GM12878 (cell line): ENCODE results near the gene IFRD2. TPM values are rescaled to one million over a fixed set of nuclear protein-coding genes. Genes with fewer than 3 reads are reported as not detected.

Experiments used
- BACH1 ChIP-seq: fragments of 450-650 bp; IDR thresholded peaks from 2 replicates; pipeline ENCODE4 v1.6.1; 2017; ENCODE audit warnings: mild to moderate bottlenecking, borderline replicate concordance
- BHLHE40 ChIP-seq, 2 experiments: fragments of 450-650 bp in 1 of 2; IDR thresholded peaks; 2 replicates each; pipeline ENCODE4 v1.6.1; 2011 to 2017; ENCODE audit warnings: low read depth in 2 of 2, borderline replicate concordance in 1 of 2, improper control_type of control experiment in 1 of 2, low read length in 1 of 2, mild to moderate bottlenecking in 1 of 2
- BRCA1 ChIP-seq: IDR thresholded peaks from 2 replicates; pipeline ENCODE4 v1.6.1; 2011; ENCODE audit warnings: low read depth, low read length, improper control_type of control experiment
- CBX3 ChIP-seq: fragments of 200-600 bp; sonication (generic); IDR thresholded peaks from 2 replicates; pipeline ENCODE4 v1.6.1; 2016; ENCODE audit warnings: low read depth, borderline replicate concordance
- HDGF ChIP-seq: fragments of 450-650 bp; IDR thresholded peaks from 2 replicates; pipeline ENCODE4 v1.6.1; 2016; ENCODE audit warnings: antibody characterized with exemption
- IKZF1 ChIP-seq: fragments of 450-650 bp; conservative IDR thresholded peaks from 2 replicates; pipeline ENCODE4 v1.6.1; 2017; ENCODE audit warnings: antibody characterized with exemption, mild to moderate bottlenecking
- KAT2A ChIP-seq: conservative IDR thresholded peaks from 2 replicates; pipeline ENCODE4 v1.6.1; 2011; ENCODE audit warnings: low read depth, low read length; ENCODE audit not compliant: control insufficient read depth
- MTA3 ChIP-seq: IDR thresholded peaks from 2 replicates; pipeline ENCODE4 v1.6.1; 2012; ENCODE audit warnings: low read length, inconsistent platforms, borderline replicate concordance
- POLR2AphosphoS2 ChIP-seq: IDR thresholded peaks from 2 replicates; pipeline ENCODE4 v1.6.1; 2011; ENCODE audit warnings: low read depth, mild to moderate bottlenecking, low read length, improper control_type of control experiment, moderate library complexity
- POU2F2 ChIP-seq: IDR thresholded peaks from 3 replicates; pipeline ENCODE4 v1.6.1; 2011; ENCODE audit warnings: low read depth, mild to moderate bottlenecking, low read length, borderline replicate concordance
- RAD21 ChIP-seq: IDR thresholded peaks from 2 replicates; pipeline ENCODE4 v1.6.1; 2011; ENCODE audit warnings: mild to moderate bottlenecking, low read depth, low read length, moderate library complexity; ENCODE audit not compliant: insufficient read depth
- SPI1 ChIP-seq: IDR thresholded peaks from 2 replicates; pipeline ENCODE4 v1.6.1; 2011; ENCODE audit warnings: low read depth, mild to moderate bottlenecking, low read length, moderate library complexity, borderline replicate concordance; ENCODE audit not compliant: insufficient read depth
- SUZ12 ChIP-seq: fragments of 200-600 bp; sonication (generic); IDR thresholded peaks from one replicate; pipeline ENCODE4 v1.6.1; 2018; ENCODE audit warnings: antibody characterized with exemption, mild to moderate bottlenecking; ENCODE audit not compliant: unreplicated experiment
- TCF12 ChIP-seq: IDR thresholded peaks from 2 replicates; pipeline ENCODE4 v1.6.1; 2011; ENCODE audit warnings: low read depth, mild to moderate bottlenecking, low read length
- YBX1 ChIP-seq: fragments of 450-650 bp; IDR thresholded peaks from 2 replicates; pipeline ENCODE4 v1.6.1; 2016; ENCODE audit warnings: antibody characterized with exemption
- ZBTB40 ChIP-seq: fragments of 450-650 bp; IDR thresholded peaks from 2 replicates; pipeline ENCODE4 v1.6.1; 2016; ENCODE audit warnings: mild to moderate bottlenecking, moderate library complexity, borderline replicate concordance
- ZSCAN29 ChIP-seq: fragments of 450-650 bp; IDR thresholded peaks from 2 replicates; pipeline ENCODE4 v1.6.1; 2017; ENCODE audit warnings: mild to moderate bottlenecking, moderate library complexity
- polyA plus RNA-seq, 11 experiments: library from polyadenylated mRNA; depleted of rRNA in 4 of 11; unstranded in 6 of 11; stranded (reverse) in 5 of 11; fragments of >200 nt; fragmentation: Nextera tagmentation in 4 of 11; fragmentation: Illumina TruSeq in 1 of 11; extraction: Ambion mirVana in 4 of 11; extraction: Trizol in 1 of 11; gene quantifications; 1 replicate in 1 of 11; 2 replicates in 10 of 11; pipeline versions ENCODE4 v1.2.1 to v1.2.3, GENCODE V29; 2011 to 2016; ENCODE audit warnings: inconsistent platforms in 2 of 11, missing spikeins in 2 of 11, low read depth in 1 of 11
- total RNA-seq, 4 experiments: library from RNA; depleted of rRNA in 3 of 4; stranded (reverse); fragments of >200 nt in 3 of 4; fragmentation: Illumina TruSeq in 1 of 4; extraction: Trizol in 1 of 4; gene quantifications; 2 replicates each; pipeline versions ENCODE4 v1.2.1 to v1.2.3, GENCODE V29; 2013 to 2021
- TF ChIP-seq, protein P1 (sequence below): fragments of 450-650 bp; IDR thresholded peaks from 2 replicates; pipeline ENCODE4 v1.6.1; 2014; ENCODE audit warnings: mild to moderate bottlenecking
- TF ChIP-seq, protein P2 (sequence below): IDR thresholded peaks from 2 replicates; pipeline ENCODE4 v1.6.1; 2012; ENCODE audit warnings: low read length, inconsistent platforms
- TF ChIP-seq, protein P3 (sequence below): fragments of 150-350 bp; IDR thresholded peaks from 2 replicates; pipeline ENCODE4 v1.6.1; 2016; ENCODE audit warnings: low read depth, low read length

IFRD2 gene
- total and polyA plus RNA-seq, 10 of the 15 experiments (the other 5 are each of a cell fraction or from before 2014, with no cell fraction given), result 19.1 to 153 (median 80.3) TPM

DNA sequence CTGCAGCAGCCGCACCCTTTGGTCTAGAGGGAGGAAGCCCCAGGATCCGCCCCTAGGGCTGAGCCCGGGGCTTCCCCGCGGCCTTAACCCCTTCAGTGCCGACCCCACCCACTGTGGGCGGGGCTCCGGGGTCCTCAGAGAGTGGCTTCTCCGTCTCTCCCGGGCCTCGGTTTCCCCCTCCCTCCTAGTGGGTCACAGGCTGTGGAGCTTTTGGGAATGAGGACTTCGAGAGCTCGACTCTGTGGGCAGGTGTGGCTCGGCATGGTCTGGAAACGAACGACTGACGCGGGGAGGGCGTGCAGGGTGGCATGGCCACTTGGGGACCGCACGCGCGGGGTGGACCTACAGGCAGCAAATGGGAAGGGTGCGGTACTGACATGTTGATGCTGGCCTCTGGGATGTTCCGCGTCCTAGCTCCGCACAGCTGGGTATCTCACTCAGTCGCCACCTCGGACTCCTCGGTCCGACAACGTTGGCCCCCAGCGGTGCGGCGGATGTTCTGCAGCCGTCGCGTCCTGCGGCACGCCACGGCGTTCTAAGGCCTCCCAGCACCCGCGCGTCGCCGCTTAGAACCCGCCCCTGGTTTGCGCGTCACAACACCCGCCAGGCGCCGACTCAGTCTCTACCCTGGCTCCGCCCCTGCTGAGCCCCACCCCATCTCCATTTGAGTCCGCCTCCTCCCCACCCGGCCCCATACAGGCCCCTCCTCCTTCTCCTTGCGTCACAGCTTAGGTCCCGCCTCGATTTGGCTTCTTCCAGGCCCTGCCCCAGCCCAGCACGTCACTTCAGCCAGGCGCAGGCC, 6.8 kb upstream of the IFRD2 start, which contains the start of the genes HYAL3 and NAA80 (continued):
- TF ChIP-seq ZBTB40 (no peak; the same call in 1 of the 2 replicates), SPI1 (peak; percentile 43; the same call in 1 of the 2 replicates), CBX3 (no peak), MTA3 (no peak), HDGF (peak; percentile 100), BRCA1 (no peak), RAD21 (no peak), TCF12 (peak; percentile 2; the same call in 1 of the 2 replicates), POLR2AphosphoS2 (peak; percentile 81; the same call in 1 of the 2 replicates), SUZ12 (no peak), KAT2A (no peak), BHLHE40 (IDR thresholded peaks at IDR 0.05; ENCODE audit: borderline replicate concordance in 1 of 2, low read depth in 2 of 2, low read length in 1 of 2) (peak; percentile 40 to 89; a peak in 3 of 4 replicates), BACH1 (peak; percentile 83), IKZF1 (peak; percentile 81), YBX1 (no peak), ZSCAN29 (no peak), POU2F2 (peak; percentile 65; the same call in 2 of the 3 replicates)
- TF ChIP-seq, protein P1, sequence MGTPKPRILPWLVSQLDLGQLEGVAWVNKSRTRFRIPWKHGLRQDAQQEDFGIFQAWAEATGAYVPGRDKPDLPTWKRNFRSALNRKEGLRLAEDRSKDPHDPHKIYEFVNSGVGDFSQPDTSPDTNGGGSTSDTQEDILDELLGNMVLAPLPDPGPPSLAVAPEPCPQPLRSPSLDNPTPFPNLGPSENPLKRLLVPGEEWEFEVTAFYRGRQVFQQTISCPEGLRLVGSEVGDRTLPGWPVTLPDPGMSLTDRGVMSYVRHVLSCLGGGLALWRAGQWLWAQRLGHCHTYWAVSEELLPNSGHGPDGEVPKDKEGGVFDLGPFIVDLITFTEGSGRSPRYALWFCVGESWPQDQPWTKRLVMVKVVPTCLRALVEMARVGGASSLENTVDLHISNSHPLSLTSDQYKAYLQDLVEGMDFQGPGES, result no peak
- TF ChIP-seq, protein P2, sequence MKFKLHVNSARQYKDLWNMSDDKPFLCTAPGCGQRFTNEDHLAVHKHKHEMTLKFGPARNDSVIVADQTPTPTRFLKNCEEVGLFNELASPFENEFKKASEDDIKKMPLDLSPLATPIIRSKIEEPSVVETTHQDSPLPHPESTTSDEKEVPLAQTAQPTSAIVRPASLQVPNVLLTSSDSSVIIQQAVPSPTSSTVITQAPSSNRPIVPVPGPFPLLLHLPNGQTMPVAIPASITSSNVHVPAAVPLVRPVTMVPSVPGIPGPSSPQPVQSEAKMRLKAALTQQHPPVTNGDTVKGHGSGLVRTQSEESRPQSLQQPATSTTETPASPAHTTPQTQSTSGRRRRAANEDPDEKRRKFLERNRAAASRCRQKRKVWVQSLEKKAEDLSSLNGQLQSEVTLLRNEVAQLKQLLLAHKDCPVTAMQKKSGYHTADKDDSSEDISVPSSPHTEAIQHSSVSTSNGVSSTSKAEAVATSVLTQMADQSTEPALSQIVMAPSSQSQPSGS, result no peak
- TF ChIP-seq, protein P3, sequence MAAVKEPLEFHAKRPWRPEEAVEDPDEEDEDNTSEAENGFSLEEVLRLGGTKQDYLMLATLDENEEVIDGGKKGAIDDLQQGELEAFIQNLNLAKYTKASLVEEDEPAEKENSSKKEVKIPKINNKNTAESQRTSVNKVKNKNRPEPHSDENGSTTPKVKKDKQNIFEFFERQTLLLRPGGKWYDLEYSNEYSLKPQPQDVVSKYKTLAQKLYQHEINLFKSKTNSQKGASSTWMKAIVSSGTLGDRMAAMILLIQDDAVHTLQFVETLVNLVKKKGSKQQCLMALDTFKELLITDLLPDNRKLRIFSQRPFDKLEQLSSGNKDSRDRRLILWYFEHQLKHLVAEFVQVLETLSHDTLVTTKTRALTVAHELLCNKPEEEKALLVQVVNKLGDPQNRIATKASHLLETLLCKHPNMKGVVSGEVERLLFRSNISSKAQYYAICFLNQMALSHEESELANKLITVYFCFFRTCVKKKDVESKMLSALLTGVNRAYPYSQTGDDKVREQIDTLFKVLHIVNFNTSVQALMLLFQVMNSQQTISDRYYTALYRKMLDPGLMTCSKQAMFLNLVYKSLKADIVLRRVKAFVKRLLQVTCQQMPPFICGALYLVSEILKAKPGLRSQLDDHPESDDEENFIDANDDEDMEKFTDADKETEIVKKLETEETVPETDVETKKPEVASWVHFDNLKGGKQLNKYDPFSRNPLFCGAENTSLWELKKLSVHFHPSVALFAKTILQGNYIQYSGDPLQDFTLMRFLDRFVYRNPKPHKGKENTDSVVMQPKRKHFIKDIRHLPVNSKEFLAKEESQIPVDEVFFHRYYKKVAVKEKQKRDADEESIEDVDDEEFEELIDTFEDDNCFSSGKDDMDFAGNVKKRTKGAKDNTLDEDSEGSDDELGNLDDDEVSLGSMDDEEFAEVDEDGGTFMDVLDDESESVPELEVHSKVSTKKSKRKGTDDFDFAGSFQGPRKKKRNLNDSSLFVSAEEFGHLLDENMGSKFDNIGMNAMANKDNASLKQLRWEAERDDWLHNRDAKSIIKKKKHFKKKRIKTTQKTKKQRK, result no peak
